HL-60/S4 (cell line): Measurements from ENCODE around the gene PRM3.

Experiments
- in situ Hi-C: fragments of 300-500 bp; cut with MboI; formaldehyde crosslinking; loops from 2 replicates; pipeline ENCODE4 v1.14.3; 2022; ENCODE audit warnings: low sequenced_read_pairs

Gene PRM3

DNA sequence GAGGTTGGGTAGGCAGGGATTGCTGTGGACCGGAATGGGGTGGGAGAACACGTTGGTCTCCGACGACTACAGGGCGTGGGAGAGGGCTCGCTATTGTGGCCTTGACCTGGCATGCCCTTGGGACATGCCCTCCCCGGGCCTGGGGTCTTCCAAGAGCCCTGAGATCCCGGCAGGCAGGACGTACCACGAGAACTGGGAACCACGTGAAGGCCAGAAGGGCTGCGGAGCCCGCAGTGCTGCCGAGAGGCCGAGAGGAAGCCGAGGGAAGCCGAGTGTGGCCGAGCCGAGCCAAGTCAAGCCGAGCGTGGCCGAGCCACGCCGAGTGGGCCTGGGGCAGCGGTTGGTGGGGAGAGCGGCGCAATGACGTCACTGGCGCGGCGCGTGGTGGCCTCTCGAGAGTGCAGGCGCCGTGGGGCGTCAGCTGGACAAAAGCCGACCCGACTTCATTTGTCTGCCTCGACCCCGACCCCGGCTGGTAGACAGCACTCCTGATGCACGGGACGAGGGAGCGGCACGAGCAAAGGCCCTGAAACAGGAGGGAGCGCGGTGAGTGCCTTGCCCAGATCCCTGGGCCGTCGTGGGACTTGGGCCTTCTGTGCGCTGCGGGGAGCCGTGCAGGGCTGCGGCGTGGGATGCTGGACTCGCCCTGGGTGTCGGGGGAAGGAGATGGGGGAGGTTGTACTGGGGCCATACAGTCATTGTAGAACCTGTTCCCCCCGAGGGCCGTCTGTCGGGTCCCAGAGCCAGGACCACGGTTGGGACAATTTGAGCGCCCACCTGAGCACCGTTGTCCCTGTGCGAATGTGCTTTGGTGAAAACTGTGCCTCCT, 24.0 kb downstream of the PRM3 start:
- in situ Hi-C loops, result loop anchor here (10.0 kb wide), 1 partner anchor 275 kb away; no protein-coding TSS in a partner anchor

GRCh38 chr16:11248133-11248532, 25.3 kb downstream of the PRM3 start:
- in situ Hi-C loops, result no loop called here

- in situ Hi-C loops, result no loop called here
These were observed 27.4 kb downstream of the PRM3 start for GRCh38 chr16:11245988-11246387.

DNA sequence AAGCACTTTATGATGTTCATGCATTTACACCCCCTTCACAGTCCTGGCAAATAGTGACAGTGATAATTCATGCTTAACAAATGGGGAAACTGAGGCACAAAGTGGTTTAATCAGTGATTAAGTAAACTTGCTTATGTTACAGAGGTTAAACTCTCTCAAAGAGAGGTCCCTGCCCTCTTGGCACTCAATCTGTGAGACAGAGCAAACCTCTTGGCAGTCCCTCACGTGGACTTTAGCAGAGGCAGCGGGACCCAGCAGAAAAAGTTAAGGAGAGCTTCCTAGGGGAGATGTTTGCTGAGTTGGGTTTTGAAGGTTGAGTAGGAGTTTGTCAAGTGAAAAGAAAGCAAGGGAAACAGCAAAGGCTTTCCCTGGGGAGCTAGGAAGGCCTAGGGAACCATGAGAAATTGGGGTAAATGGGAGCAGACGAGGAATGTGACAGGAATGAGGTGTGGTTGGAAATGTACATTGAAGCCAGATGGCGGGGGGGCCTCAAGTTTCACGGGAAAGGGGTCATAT, 28.1 kb downstream of the PRM3 start:
- in situ Hi-C loops, result no loop called here

DNA sequence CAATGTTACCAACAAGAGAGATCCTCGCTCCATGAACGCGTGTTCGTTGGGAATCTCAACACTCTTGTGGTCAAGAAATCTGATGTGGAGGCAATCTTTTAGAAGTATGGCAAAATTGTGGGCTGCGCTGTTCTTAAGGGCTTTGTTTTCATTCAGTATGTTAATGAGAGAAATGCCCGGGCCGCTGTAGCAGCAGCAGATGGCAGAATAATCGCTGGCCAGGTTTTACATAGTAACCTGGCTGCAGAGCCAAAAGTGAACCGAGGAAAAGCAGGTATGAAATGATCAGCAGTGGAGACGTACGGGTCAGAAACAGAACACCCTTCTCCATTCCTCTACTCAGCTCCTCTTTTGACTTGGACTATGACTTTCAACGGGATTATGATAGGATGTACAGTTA, 30.8 kb downstream of the PRM3 start:
- in situ Hi-C loops, result no loop called here

- in situ Hi-C loops, result no loop called here
These were observed 31.8 kb downstream of the PRM3 start for GRCh38 chr16:11241480-11242204.

DNA sequence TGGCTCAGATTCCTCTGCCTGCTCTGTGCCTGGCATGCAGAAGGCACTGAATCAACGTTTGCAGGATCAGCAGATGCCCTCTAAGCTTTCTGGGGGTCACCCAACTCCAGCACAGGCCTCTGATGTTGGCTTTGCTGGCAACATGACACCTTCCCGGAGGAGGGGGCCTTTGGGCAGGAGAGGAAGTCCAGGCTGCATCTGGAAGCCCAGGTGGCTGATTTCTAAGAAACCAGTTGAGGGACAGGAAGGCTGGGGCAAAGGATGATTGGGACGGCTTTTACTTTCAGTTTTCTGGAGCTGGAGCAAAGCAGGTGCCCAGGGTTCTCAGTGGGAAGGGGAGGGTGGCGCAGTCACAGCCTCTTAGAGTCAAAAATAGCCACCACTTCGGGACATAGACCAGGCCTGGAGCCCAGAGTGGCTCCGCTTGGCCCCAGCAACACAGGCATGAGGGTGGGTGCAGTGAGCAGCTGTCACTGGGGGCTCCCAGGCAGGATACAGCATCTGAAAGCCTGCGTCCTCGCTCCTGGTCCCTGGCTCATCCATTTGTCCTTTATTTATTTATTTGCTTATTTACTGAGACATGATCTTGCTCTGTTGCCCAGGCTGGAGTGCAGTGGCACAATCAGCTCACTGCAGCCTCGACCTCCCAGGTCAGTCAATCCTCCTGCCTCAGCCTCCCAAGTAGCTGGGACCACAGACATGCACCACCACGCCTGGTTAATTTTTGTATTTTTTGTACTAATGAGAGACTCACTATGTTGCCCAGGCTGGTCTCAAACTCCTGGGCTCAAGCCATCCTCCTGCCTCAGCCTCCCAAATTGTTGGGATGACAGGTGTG, 32.6 kb downstream of the PRM3 start:
- in situ Hi-C loops, result no loop called here

GRCh38 chr16:11239644-11240632, 33.5 kb downstream of the PRM3 start:
- in situ Hi-C loops, result no loop called here

- in situ Hi-C loops, result no loop called here
These were observed 34.9 kb downstream of the PRM3 start for GRCh38 chr16:11238272-11239202.

GRCh38 chr16:11236461-11237254, 36.8 kb downstream of the PRM3 start:
- in situ Hi-C loops, result no loop called here

- in situ Hi-C loops, result no loop called here
These were observed 37.8 kb downstream of the PRM3 start for GRCh38 chr16:11235703-11235991.

- in situ Hi-C loops, result no loop called here
These were observed 38.3 kb downstream of the PRM3 start for GRCh38 chr16:11234884-11235702.

DNA sequence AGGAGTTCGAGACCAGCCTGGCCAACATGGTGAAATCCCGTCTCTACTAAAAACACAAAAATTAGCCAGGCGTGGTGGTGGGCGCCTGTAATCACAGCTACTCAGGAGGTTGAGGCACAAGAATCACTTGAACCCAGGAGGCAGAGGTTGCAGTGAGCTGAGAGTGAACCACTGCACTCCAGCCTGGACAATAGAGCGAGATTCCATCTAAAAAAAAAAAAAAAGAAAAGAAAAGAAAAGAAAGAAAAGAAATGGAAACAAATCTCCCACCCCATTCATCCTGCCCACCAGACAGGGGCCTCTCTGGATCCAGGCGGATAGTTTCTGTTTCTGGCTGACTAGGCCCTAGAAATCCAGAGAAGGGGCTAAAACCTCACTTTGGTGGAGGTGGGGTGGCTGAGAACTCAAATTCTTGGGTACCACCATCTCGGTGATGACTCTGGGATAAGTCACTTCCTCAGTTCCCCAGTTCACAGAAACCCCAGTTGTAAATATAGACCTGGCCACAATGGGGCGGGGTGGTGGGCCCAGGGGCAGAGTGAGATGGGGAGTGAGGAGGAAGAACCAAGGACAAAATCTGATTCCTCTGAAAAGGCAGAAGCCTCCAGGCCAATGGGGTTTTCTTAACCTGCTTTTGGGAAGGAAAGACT, 39.6 kb downstream of the PRM3 start:
- in situ Hi-C loops, result no loop called here

DNA sequence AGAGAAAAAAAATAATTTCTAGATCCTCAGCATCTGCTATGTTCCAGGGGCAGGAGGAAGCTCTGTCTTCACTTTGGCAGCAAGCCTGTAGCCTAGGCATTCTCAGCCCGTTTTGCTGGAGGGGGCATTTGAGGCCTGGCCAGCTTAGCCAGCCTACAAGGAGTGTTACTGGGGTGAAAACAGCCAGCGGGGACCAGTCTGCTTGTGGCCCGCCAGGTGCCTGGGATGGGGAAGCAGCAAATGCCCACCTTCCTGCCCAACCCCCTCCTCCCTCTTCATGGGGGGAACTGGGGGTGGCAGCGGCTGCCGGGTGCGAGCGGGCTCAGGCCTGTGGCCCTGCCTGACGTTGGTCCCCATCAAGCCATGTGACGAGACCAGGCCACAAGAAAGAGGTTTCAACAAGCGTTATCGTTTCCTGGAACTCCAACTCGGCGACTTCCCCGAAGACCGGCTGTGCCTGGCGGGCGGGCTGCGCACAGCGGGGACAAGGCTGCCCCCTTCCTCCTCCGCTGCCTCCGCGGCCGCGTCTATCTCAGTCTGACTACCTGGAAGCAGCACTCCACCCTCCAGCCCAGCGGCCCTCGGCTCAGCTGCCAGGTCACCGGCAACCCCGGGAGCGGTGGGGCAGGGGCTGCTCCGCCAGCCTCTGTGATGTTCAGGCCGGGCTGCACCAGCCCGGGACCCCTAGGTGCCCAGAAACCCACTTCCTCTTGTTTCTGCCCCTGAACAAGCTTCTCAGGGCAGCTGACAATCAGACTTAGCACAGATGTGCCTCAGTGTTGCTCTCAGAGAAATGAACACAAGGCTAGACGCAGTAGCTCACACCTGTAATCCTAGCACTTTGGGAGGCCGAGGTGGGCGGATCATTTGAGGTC, 40.3 kb downstream of the PRM3 start:
- in situ Hi-C loops, result no loop called here

DNA sequence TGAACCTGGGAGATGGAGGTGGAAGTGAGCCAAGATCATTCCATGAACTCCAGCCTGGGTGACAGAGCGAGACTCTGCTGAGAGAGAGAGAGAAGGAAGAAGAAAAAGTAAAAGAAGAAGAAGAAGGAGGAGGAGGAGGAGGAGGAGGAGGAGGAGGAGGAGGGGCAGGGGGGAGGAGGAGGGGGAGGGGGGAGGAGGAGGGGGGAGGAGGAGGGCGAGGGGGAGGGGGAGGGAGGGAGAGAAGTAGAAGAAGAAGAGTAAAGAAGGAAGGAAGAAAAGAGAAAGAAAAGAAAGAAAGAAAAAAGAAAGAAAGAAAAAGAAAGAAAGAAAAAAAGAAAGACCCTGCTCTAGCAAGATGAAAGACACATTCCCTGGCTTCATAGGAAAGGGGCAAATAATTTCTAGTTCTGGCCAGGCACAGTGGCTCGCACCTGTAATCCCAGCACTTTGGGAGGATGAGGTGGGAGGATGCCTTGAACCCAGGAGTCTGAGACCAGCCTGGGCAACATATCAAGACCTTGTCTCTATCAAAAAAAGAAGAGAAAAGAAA, 41.1 kb downstream of the PRM3 start:
- in situ Hi-C loops, result no loop called here
